ENCODE data around the gene AMER2. TPM values are rescaled to one million over a fixed set of nuclear protein-coding genes. Genes with fewer than 3 reads are reported as not detected.

Gene AMER2
- polyA plus RNA-seq, 1 donor from 2014 or later, result 33.2 TPM

DNA sequence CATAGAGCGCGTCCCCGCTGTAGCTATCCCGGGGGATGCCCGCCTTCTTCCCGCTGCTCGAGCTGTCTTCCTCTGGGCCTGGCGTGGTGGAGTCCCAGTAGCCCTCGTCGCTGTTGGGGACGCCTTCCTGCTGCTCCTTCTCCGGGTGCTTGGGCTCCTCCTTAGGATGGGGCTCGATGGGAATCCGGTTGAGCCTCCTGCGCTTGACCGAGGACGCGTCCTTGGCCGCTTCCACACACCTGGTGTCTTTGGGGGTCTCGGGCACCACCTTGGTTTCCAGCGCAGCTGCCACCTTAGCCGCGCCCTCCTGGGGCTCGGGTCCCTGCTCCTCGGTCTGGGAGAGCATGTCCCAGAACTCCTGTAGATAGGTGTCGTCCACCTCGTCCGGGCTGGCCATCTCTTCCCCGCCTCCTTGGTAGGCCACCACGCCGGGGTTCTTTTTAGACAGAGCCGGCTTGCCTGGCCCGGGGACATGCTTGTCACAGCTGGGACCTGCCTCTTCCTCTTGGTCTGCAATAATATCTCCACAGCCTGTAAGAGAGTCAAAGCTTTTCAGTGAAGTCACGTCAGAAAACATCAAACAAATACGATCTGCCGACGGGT, 2.0 kb downstream of the AMER2 start:
- peak overlapping the region; percentile 88 for H3K4me2 ChIP-seq (ENCODE audit: low read length)
- TF ChIP-seq TAF1 (IDR thresholded peaks at IDR 0.05; ENCODE audit: low read depth), result no peak
- no peak for TF ChIP-seq RAD21 (conservative IDR thresholded peaks at IDR 0.05)
- no peak for TF ChIP-seq MXI1 (conservative IDR thresholded peaks at IDR 0.05; ENCODE audit: poor library complexity, severe bottlenecking)
- no peak overlapping the region for H2AFZ ChIP-seq (ENCODE audit: low read depth, low read length)
- peak overlapping the region; percentile 98 for H3K27ac ChIP-seq (ENCODE audit: low read length)
- peaks cover 60% of the 10 kb centered on the region for H3K79me2 ChIP-seq (replicated peaks; ENCODE audit: insufficient read depth, low read length)
- no peaks in the 10 kb centered on the region for H3K9me2 ChIP-seq (ENCODE audit: insufficient read depth, low read length)
- H3K4me3 ChIP-seq (ENCODE audit: low read length), result peak overlapping the region; percentile 72
- peaks cover 9% of the 10 kb centered on the region for H3K36me3 ChIP-seq (ENCODE audit: insufficient read depth, low read length)
- peaks cover 7% of the 10 kb centered on the region for H3F3A ChIP-seq (ENCODE audit: insufficient read depth, low read length, poor library complexity, severe bottlenecking)
- no peaks in the 10 kb centered on the region for H4K20me1 ChIP-seq (ENCODE audit: insufficient read depth)
- H3K9ac ChIP-seq (ENCODE audit: low read length), result peak overlapping the region; percentile 96
- H3K9me3 ChIP-seq (ENCODE audit: low read length), result no peaks in the 10 kb centered on the region
- H3K27me3 ChIP-seq (ENCODE audit: insufficient read depth, low read depth, low read length), result no peaks in the 10 kb centered on the region

GRCh38 chr13:25169356-25169755, 2.7 kb downstream of the AMER2 start:
- Histone ChIP-seq H3K9ac (ENCODE audit: low read length) (no peak overlapping the region), H3K4me3 (ENCODE audit: low read length) (peak overlapping the region; percentile 72), H3K9me2 (ENCODE audit: insufficient read depth, low read length) (no peaks in the 10 kb centered on the region), H2AFZ (ENCODE audit: low read depth, low read length) (no peak overlapping the region), H4K20me1 (ENCODE audit: insufficient read depth) (no peaks in the 10 kb centered on the region), H3F3A (ENCODE audit: insufficient read depth, low read length, poor library complexity, severe bottlenecking) (peaks cover 7% of the 10 kb centered on the region), H3K4me2 (ENCODE audit: low read length) (peak overlapping the region; percentile 88), H3K27ac (ENCODE audit: low read length) (peak overlapping the region; percentile 98), H3K36me3 (ENCODE audit: insufficient read depth, low read length) (peaks cover 9% of the 10 kb centered on the region), H3K79me2 (replicated peaks; ENCODE audit: insufficient read depth, low read length) (peaks cover 60% of the 10 kb centered on the region), H3K27me3 (ENCODE audit: insufficient read depth, low read depth, low read length) (no peaks in the 10 kb centered on the region), H3K9me3 (ENCODE audit: low read length) (no peaks in the 10 kb centered on the region)
- TF ChIP-seq EP300 (conservative IDR thresholded peaks at IDR 0.05; ENCODE audit: poor library complexity, severe bottlenecking) (no peak), MXI1 (conservative IDR thresholded peaks at IDR 0.05; ENCODE audit: poor library complexity, severe bottlenecking) (no peak), CTCF (IDR thresholded peaks at IDR 0.05; ENCODE audit: poor library complexity, severe bottlenecking) (no peak), POLR2AphosphoS5 (IDR thresholded peaks at IDR 0.05) (no peak), RAD21 (conservative IDR thresholded peaks at IDR 0.05) (no peak), SMC3 (conservative IDR thresholded peaks at IDR 0.05; ENCODE audit: poor library complexity) (no peak), TAF1 (IDR thresholded peaks at IDR 0.05; ENCODE audit: low read depth) (no peak), EZH2 (IDR thresholded peaks at IDR 0.05; ENCODE audit: borderline replicate concordance, insufficient read depth, low read length, poor library complexity, severe bottlenecking) (no peak), REST (IDR thresholded peaks at IDR 0.05; ENCODE audit: borderline replicate concordance) (no peak)

Measured in neural cell (in vitro differentiated cells).